Astrocyte (in vitro differentiated cells and primary cell): ENCODE data around the gene OR13J1.

ENCODE experiments used
- CTCF ChIP-seq: IDR thresholded peaks from 2 replicates; pipeline ENCODE4 v1.5.1; 2011; ENCODE audit warnings: low read depth, mild to moderate bottlenecking, inconsistent platforms, low read length, moderate library complexity; ENCODE audit not compliant: insufficient read depth
- EZH2 ChIP-seq: IDR thresholded peaks from 2 replicates; pipeline ENCODE4 v1.6.1; 2012; ENCODE audit warnings: mild to moderate bottlenecking, low read length, inconsistent platforms; ENCODE audit not compliant: insufficient read depth

GRCh38 chr9:35867538-35867937 lies 2.7 kb downstream of the OR13J1 start:
- TF ChIP-seq CTCF (no peak), EZH2 (no peak)
